ENCODE results near the gene PARP16.

PARP16 gene

DNA sequence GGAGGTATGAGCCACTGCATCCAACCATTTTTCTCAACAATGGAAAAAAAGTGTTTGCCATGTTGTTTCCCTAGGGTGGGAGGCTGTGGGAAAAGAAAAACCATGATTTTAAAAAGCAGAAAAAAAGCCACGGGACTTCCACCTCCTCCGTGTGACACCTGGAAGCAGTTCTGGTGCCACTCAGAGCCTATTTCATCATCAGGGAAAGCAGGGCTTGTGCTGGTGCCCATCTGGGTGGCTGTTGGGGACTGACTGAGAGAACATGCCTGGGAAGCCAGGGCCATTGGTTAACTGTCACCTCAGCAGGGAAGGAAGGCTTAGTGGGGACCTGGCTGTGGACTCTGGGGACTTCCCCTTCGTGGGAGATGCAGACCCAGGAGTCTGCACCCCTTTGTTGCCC is 25.1 kb upstream of the PARP16 start:
- DNase-seq (ENCODE audit: low read depth, low spot score) = no peak

GRCh38 chr15:65310431-65311137 is 23.9 kb upstream of the PARP16 start:
- DNase-seq (ENCODE audit: low read depth, low spot score) = no peak

GRCh38 chr15:65309882-65310418 is 23.3 kb upstream of the PARP16 start:
- no peak for DNase-seq (ENCODE audit: low read depth, low spot score)

GRCh38 chr15:65307978-65308377 is 21.3 kb upstream of the PARP16 start:
- DNase-seq (ENCODE audit: low read depth, low spot score) = no peak

DNA sequence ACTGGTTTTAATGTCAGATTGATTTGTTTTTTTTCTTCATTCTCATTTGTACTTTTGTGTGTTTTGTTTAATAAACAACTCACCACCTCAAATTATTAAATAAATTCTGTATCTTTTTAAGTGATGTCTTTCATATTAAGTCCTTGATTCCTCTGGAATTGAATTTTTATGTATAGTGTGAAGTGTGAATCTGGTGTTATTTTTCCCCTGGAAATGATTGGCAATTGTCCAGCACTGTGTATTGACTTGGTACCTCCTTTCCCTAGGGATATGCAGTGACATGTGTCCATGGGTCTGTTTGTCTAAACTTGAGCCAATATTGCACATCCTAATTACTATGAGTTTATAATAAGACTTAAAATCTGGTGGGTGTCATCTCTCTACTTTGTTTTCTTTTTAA is 19.9 kb upstream of the PARP16 start:
- DNase-seq (ENCODE audit: low read depth, low spot score) = no peak

- no peak for DNase-seq (ENCODE audit: low read depth, low spot score)
Measured at GRCh38 chr15:65305776-65306175, 19.1 kb upstream of the PARP16 start.

GRCh38 chr15:65305150-65305758 is 18.6 kb upstream of the PARP16 start:
- DNase-seq (ENCODE audit: low read depth, low spot score) = no peak

- no peak for DNase-seq (ENCODE audit: low read depth, low spot score)
Measured at GRCh38 chr15:65304381-65305149, 17.9 kb upstream of the PARP16 start, which contains the start of gene RNU5B-1. Gene RNU5B-1 (plus strand): TSS chr15:65304677.

DNA sequence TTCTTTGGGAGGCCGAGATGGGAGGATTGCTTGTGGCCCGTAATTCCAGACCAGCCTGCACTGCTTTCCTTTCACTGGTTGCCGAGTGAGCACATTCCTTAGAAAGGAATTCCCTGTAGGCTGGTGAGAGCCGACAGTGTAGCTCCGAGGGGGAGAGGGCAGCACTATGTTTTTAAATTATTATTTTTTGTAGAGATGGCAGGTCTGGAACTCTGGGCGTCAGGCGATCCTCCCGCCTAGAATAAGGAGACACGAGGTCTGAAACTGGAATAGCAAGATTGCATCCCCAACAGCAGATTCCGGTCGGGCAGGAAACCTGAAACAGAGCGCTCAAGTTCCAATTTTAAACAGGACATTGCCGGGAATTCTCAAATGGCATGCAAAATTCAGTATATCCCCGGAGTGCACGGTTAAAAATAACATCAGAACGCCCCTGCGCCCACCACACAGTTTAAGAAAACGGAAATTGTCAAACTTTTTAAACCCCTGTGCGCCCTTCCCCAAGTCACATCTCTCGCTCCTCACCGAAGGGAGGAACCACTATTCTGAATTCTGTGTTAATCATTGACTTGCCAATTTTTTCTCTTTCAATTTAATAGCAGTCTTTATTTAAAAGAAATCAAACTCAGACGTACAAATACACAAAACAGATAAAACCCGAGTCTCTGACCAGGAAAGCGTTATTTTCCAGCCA is 17.2 kb upstream of the PARP16 start:
- no peak for DNase-seq (ENCODE audit: low read depth, low spot score)

DNA sequence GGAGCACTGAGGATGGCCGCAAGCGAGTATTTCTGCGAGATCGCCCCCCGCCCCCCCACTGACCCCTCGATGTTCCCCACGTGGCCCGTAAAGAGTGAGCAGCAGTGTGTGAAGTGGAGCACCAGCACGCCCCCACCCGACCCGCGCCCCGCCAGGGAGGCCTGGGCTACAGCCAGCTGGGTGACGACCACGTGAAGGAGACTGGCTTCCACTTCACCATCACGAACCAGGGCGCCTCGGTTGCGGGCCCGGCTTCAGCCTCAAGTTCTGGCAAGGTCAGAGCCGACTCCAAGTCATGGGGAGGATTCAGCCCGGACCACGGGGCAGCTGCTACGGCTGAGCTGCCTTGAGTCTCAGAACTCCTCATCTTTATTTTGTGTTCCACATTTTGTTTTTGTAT is 15.4 kb upstream of the PARP16 start:
- no peak for DNase-seq (ENCODE audit: low read depth, low spot score)

- DNase-seq (ENCODE audit: low read depth, low spot score) = no peak
Measured at GRCh38 chr15:65300924-65301441, 14.3 kb upstream of the PARP16 start.

GRCh38 chr15:65298731-65299130 is 12.0 kb upstream of the PARP16 start:
- no peak for DNase-seq (ENCODE audit: low read depth, low spot score)

DNA sequence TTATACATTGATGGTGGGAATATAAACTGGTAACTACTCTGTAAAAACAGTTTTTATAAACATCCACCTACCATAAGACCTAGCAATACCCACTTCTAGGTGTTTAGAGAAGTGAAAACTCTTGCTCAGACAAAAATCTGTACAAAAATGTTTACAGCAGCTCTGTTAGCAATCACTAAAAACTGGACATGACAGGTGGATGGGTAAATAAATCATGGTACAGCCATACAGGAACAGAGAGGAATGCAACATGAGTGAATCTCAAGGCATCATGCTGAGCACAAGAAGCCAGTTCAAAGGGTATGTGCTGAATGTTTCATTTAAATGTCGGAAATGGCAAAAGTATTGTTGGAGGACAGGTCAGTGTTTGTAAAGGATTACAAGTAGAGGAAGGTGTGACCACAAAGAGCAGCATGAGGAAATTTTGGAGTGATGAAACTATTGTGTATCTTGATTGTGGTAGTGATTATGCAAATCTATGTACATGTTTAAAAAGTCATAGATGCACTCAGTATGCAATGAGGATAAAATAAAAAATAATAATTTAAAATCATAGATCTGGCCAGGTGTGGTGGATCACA is 6.3 kb upstream of the PARP16 start:
- DNase-seq (ENCODE audit: low read depth, low spot score) = no peak

GRCh38 chr15:65290228-65290627 is 3.5 kb upstream of the PARP16 start:
- no peak for DNase-seq (ENCODE audit: low read depth, low spot score)

GRCh38 chr15:65289261-65289854 is 2.7 kb upstream of the PARP16 start:
- DNase-seq (ENCODE audit: low read depth, low spot score) = no peak

DNA sequence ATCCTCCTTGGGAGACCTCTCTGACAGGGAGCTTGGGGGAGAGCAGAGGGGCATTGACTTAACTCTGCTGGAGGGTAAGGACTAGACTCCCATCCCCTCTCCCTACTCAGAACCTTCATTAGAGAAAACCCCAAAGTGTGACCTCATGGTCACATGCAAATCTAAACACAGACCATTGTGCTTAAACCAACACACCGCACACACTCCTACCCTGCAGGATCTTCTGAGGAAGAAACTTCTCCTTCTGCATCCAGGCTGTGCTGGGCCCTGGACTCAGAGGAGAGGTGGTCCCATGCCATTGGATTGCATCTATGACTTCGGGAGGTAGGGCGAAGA is 805 bp upstream of the PARP16 start:
- no peak for DNase-seq (ENCODE audit: low read depth, low spot score)

- no peak for DNase-seq (ENCODE audit: low read depth, low spot score)
Measured at GRCh38 chr15:65286069-65286703, 497 bp downstream of the PARP16 start.

- DNase-seq (ENCODE audit: low read depth, low spot score) = no peak
Measured at GRCh38 chr15:65285291-65286068, 1.2 kb downstream of the PARP16 start.

DNA sequence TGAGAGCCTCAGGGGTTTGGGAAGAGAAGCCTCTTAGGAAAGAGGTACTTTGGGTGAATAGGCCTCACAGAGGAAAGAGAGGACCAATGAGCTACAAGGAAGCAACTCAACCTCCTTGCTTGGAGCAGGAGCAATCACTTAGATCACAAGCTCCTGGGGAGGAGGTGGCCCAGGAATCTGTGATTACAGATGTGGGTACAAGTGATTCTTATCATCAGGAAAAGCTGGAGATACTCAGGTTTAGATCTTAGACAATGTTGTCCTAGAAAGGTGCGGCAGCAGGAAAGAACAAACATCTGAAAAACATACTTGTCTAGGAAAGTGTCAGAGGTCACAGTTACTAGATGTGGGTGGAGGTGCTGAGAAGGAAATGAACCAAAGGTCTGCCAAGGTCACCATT is 8.2 kb downstream of the PARP16 start:
- no peak for DNase-seq (ENCODE audit: low read depth, low spot score)

- DNase-seq (ENCODE audit: low read depth, low spot score) = no peak
Measured at GRCh38 chr15:65277015-65277414, 9.7 kb downstream of the PARP16 start.

Data from iPS DF 19.7 (cell line).